Neural progenitor cell (in vitro differentiated cells): Measurements from ENCODE around the gene PRKCE.

Source experiments
- EZH2 ChIP-seq: fragments of 200-600 bp; sonication (generic); IDR thresholded peaks from 2 replicates; pipeline ENCODE4 v1.6.1; 2017; ENCODE audit warnings: antibody characterized with exemption, mild to moderate bottlenecking, moderate library complexity
- TF ChIP-seq, protein P1 (sequence below): fragments of 200-600 bp; sonication (generic); IDR thresholded peaks from 2 replicates; pipeline ENCODE4 v1.5.1; 2017; ENCODE audit warnings: antibody characterized with exemption, mild to moderate bottlenecking

DNA sequence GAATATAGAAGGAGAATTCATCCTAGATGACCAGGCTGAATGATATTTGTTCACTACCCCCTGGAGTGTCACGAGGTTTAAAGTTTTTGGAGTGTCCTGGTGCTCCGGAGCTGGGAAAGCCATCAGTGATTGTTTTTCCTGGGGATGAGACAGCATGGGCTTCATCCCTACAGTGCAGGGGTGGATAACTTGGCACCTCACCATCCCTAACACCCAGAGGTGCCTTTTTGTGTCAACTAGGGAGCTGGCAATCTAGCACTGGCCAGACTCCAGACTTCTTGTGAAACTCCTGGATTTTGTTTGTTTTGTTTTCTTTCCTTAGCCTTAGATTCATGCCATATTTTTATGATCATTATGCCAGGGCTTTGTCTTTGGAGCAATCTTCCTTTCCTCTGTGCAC lies 164.8 kb downstream of the PRKCE start:
- TF ChIP-seq, protein P1, sequence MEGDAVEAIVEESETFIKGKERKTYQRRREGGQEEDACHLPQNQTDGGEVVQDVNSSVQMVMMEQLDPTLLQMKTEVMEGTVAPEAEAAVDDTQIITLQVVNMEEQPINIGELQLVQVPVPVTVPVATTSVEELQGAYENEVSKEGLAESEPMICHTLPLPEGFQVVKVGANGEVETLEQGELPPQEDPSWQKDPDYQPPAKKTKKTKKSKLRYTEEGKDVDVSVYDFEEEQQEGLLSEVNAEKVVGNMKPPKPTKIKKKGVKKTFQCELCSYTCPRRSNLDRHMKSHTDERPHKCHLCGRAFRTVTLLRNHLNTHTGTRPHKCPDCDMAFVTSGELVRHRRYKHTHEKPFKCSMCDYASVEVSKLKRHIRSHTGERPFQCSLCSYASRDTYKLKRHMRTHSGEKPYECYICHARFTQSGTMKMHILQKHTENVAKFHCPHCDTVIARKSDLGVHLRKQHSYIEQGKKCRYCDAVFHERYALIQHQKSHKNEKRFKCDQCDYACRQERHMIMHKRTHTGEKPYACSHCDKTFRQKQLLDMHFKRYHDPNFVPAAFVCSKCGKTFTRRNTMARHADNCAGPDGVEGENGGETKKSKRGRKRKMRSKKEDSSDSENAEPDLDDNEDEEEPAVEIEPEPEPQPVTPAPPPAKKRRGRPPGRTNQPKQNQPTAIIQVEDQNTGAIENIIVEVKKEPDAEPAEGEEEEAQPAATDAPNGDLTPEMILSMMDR: no peak
- no peak for TF ChIP-seq EZH2
